GM15510 (cell line): Measurements from ENCODE around the gene FNDC11.

Source experiments
- POLR2A ChIP-seq: IDR thresholded peaks from 3 replicates; pipeline ENCODE4 v1.6.1; 2011; ENCODE audit warnings: borderline replicate concordance; ENCODE audit not compliant: insufficient read length; ENCODE audit errors: extremely low read depth

FNDC11 gene

DNA sequence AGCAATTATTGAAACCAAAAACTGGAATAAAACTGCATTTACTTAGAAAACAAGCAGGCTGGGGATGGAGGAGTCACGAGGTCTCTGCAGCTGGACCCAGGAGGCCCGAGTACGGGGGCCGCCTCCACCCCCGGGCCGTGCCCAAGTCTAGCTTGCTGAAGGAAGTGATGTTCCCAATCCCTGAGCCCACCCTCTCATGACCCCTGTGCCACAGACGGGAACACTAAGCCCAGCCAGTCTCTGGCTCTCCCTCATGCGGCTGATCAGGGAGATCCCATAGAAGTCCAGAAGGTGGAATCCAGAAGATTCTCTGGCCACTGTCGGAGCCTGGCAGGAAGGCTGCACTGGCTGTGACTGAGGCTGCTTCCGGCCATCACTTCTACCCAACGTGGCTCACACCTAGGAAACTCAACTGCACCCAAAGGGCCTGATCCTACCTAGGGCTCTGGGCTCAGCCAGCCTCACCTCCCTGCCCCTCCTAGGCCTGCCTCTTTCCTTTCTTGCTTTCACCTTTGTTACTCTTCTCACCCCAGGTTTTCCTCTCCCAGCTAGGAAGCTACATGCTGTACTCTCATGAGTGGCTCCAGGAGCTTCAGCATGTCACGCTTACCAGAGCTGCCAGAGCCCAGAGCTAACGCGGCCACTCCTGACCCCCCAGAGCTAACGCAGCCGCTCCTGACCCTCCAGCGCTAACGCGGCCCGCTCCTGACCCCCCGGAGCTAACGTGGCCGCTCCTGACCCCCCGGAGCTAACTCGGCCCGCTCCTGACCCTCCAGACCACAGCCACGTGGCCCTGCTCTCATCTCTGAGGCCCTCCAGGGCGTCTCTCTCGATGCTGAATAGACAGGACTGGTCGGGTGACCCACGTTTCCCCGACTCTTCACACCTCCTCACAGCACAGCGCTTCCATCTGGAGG, 44.8 kb downstream of the FNDC11 start:
- TF ChIP-seq POLR2A: no peak

- no peak for TF ChIP-seq POLR2A
These were observed 45.6 kb downstream of the FNDC11 start for GRCh38 chr20:63599396-63600050.

DNA sequence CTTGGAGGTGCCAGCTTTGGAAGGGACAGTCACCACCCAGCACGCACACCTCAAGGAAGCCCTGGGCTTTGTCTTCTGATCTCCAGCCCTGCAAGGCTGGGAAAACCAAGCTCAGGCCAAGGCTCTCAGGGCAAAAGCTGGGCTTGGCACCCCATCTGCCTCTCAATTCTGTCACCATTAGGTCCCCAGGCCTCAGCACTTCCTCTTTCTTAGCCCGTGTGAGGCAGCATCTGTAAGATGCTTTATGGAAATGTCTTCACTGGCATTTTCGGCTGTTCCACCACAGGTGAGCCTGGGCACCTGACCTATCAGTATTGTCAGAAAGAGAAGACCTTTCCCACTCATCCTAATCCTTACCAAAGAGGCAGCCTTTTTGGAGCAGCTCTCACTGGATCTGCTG, 48.4 kb downstream of the FNDC11 start:
- no peak for TF ChIP-seq POLR2A
